ENCODE data around the gene ZNF112.
"Not testable (repeated sequence)": the region's sequence is repeated elsewhere in the genome, so short reads cannot be mapped to it uniquely, and the experiment has no call there.

ZNF112 gene

GRCh38 chr19:44356383-44357111 lies at the start of gene ZNF112:
Gene ZNF112, minus strand, starts transcription at chr19:44356680. Its CDS starts 16,141 bp downstream, at chr19:44340539.
- peak; percentile 96 for DNase-seq

- DNase-seq, result no peak
These were observed 44.9 kb upstream of the ZNF112 start, which contains the start of gene ZNF285 for GRCh38 chr19:44401139-44402115. Gene ZNF285, minus strand, starts transcription at chr19:44401608. Its CDS starts 4,395 bp downstream, at chr19:44397213.

GRCh38 chr19:44389268-44389667 lies 32.8 kb upstream of the ZNF112 start:
- not testable (repeated sequence) for DNase-seq

- DNase-seq, result no peak
These were observed 18.3 kb upstream of the ZNF112 start for GRCh38 chr19:44374789-44375188.

GRCh38 chr19:44371815-44372480 lies 15.5 kb upstream of the ZNF112 start:
- no peak for DNase-seq

- no peak for DNase-seq
These were observed 10.5 kb upstream of the ZNF112 start for GRCh38 chr19:44367024-44367423.

- DNase-seq, result no peak
These were observed 9.9 kb downstream of the ZNF112 start for GRCh38 chr19:44346556-44346955.

- DNase-seq, result no peak
These were observed 10.5 kb downstream of the ZNF112 start for GRCh38 chr19:44345959-44346358.

GRCh38 chr19:44344255-44344654 lies 12.2 kb downstream of the ZNF112 start:
- no peak for DNase-seq

- no peak for DNase-seq
These were observed 14.7 kb downstream of the ZNF112 start for GRCh38 chr19:44341794-44342193.

- DNase-seq, result not testable (repeated sequence)
These were observed 21.8 kb downstream of the ZNF112 start for GRCh38 chr19:44334639-44335038.

- DNase-seq, result no peak
These were observed 24.3 kb downstream of the ZNF112 start for GRCh38 chr19:44332145-44332544.

GRCh38 chr19:44315883-44316282 lies 40.6 kb downstream of the ZNF112 start:
- no peak for DNase-seq

- no peak for DNase-seq
These were observed 43.2 kb downstream of the ZNF112 start for GRCh38 chr19:44313231-44313630.

- no peak for DNase-seq
These were observed 48.5 kb downstream of the ZNF112 start for GRCh38 chr19:44308011-44308410.

- DNase-seq, result no peak
These were observed 50.2 kb downstream of the ZNF112 start for GRCh38 chr19:44306283-44306682.

- DNase-seq, result no peak
These were observed 51.0 kb downstream of the ZNF112 start for GRCh38 chr19:44305457-44305856.

GRCh38 chr19:44304659-44305193 lies 51.8 kb downstream of the ZNF112 start, which contains the start of gene ZNF235:
Gene ZNF235, minus strand, starts transcription at chr19:44305025. Its CDS starts 1,621 bp downstream, at chr19:44303404.
- DNase-seq, result peak; percentile 96

- no peak for DNase-seq
These were observed 52.4 kb downstream of the ZNF112 start for GRCh38 chr19:44303976-44304568.

- DNase-seq, result no peak
These were observed 53.2 kb downstream of the ZNF112 start for GRCh38 chr19:44303320-44303719.

GRCh38 chr19:44284968-44285367 lies 71.5 kb downstream of the ZNF112 start:
- no peak for DNase-seq

- DNase-seq, result no peak
These were observed 73.6 kb downstream of the ZNF112 start for GRCh38 chr19:44282846-44283245.

Measured in NCI-H2029 (cell line).